Stimulated activated CD4-positive, alpha-beta T cell treated with anti-CD3 and anti-CD28 coated beads, Interleukin-12 subunit alpha, Interleukin-12 subunit beta, amount 100 ng/mL, for 24 hours (primary cell): ENCODE measurements around the gene CUL1.

Experiments used
- DNase-seq, 2 experiments: peaks; one replicate each; pipeline ENCODE4 v3.0.0-alpha.2; 2020; ENCODE audit warnings: low read depth in 2 of 2

The CUL1 gene

GRCh38 chr7:148761499-148762278 is 63.0 kb downstream of the CUL1 start:
- no peak for DNase-seq

GRCh38 chr7:148763622-148764021 is 64.9 kb downstream of the CUL1 start:
- DNase-seq: no peak

DNA sequence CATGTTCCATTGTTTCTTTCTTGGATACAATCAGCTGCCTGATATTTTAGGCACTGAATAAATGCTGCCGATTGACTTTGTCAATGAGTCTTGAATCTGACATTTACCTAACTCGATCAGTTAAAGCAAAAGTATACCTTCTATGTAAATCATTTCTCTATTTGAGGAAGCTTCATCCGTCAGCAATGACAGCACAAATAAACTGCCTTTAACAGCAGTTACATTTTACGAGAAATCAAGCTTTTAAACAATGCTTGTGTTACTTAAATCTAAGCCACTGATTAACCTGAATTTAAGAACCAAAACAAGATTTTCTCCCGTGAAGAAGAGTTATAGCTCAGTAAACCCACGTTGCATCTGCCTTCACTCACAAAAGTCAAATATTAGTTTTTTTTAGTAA is 71.3 kb downstream of the CUL1 start:
- DNase-seq: no peak

GRCh38 chr7:148772297-148773089 is 73.8 kb downstream of the CUL1 start:
- DNase-seq: peak; percentile 4 to 14

DNA sequence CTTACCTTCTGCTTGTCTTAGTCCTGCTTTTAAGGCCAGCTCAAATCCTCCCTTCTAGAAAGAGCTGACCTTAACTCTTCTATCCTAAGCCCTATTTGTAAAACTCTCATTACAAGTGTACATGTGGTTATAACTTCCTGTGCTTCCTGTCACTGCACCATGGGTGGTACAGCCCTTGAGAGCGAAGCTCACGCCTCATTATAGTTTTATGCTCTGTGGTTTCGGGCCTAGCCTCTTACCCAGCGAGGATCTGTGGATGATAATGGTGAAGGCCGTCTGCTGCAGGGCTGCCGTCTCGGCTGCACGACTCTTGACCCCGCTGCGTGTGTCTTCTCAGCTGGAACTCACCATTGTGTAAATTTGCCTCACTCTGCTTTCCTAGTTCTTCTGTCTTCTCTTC is 74.6 kb downstream of the CUL1 start:
- peak in 1 of 2 experiments; percentile 2 for DNase-seq

DNA sequence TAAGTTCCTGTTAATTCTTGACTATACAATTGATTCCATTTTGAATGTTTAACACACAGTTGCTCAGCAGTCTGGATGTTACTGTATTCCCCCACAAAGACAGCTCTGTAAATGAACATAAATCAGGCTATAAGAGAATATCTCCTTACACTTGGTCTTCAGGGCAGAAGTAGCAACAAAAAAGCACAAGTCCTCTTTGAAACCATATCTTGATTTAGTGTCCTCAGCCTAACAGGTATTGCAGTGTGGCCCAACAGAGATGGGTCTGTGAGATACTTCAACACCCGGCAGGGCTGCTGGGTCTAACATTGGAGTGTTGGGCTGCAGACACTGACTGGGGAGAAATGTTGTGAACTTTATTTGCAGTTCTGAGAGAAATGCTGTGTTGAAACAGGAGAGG is 75.8 kb downstream of the CUL1 start:
- DNase-seq: no peak

DNA sequence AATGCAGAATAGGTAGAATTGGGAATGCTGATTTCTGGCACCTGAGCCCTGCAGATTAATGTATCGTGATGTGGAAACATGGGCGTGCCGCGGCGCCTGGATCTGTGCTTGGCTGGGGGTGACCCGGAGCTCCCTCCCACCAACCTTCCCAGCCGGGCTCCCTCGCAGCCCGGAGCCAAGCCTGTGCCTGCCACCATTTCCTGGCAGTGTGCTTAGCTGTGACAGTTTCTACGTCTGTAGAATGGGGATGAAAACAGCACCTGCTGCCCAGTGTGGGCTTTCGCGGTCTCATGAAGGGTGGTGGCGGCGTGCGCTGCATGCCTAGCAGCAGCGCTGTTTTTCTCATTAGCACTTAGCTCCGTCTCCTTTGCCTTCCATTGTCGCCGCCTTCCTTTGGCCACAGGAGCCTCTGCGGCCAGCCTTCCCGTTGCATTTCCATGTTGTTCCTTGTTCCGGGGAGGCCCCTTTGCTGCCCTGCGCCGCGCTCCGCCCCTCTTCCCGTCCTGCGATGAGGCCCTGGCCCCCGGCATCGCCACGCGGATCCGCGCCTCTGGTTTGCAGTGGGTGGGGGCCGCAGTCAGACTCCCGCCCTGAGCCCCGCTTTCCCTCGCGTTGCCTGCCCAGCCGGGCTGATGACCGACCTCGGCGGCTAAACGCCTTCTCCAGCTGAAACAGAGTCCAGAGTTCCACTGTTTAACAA is 84.2 kb downstream of the CUL1 start:
- DNase-seq: no peak

- DNase-seq: no peak
These were observed 85.3 kb downstream of the CUL1 start for GRCh38 chr7:148783801-148784527.

- no peak for DNase-seq
These were observed 89.0 kb downstream of the CUL1 start for GRCh38 chr7:148787571-148788295.

GRCh38 chr7:148789220-148789619 is 90.5 kb downstream of the CUL1 start:
- no peak for DNase-seq

GRCh38 chr7:148790131-148790726 is 91.5 kb downstream of the CUL1 start:
- no peak for DNase-seq

- DNase-seq: no peak
These were observed 92.1 kb downstream of the CUL1 start for GRCh38 chr7:148790850-148791249.

DNA sequence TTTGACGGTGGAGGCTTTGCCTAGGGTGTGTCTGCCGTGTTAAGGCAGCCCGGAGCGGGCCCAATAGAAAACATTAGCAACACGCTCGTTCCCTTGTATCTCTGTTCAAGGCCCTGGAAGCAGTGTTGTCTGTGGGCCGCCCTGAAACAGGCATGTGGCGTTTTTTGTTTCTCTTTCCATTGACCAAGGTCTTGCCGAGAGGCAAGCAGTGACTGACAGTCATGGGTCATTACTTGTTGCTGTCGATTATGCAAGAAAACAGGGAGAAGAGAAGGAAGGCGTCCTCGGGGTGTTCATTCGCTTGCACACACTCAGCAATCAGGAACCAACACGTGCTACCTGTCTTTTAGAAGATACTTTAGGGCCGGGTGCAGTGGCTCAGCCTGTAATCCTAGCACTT is 92.8 kb downstream of the CUL1 start:
- no peak for DNase-seq

- DNase-seq: no peak
These were observed 94.9 kb downstream of the CUL1 start for GRCh38 chr7:148793590-148793989.

DNA sequence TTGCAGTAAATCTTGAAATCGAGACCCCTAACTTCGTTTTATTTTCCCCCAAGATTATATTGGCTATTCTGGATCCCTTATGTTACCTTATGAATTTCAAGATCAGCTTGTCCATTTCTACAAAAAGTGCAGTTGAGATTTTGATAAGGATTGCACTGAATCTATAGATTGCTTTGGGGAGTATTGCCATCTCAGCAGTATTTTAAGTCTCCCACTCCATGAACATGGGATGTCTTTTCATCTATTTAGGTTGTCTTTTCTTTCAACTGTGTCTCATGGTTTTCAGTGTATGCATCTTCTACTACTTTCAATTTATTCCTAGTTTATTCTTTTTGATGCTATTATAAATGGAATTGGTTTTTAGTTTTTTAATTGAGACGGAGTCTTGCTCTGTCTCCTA is 95.8 kb downstream of the CUL1 start:
- no peak for DNase-seq

GRCh38 chr7:148796841-148797240 is 98.1 kb downstream of the CUL1 start:
- DNase-seq: no peak

DNA sequence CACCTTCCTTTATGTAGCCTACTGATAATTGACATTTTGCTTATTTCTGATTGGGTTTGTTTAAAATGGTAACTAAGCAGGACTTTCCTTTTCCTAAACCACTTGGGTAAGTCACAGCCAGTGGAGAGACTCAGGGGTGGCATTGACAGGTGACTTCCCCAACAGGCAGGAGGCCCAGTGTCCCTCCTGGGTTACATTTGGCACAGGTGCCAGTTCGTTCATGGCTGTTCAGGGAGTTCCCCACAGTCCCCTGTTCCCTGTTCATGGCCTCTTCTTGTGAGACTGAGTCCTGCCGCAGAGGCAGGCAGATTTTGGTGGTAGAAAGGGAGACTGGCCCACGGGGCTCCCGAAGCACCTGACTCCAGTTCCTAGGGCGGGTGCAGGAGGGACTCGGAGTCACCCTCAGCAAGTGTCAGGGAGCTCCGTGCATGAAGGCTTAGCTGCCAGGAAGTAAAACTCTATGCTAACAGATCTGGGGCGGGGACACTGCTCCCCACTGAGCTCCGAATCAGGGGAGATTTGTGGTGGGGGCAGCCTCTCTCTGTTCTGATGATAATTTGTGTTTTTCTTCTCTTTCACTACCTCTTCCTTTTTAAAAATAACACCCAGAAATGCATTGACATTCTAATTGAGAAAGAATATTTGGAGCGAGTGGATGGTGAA is 101.3 kb downstream of the CUL1 start:
- DNase-seq: no peak

DNA sequence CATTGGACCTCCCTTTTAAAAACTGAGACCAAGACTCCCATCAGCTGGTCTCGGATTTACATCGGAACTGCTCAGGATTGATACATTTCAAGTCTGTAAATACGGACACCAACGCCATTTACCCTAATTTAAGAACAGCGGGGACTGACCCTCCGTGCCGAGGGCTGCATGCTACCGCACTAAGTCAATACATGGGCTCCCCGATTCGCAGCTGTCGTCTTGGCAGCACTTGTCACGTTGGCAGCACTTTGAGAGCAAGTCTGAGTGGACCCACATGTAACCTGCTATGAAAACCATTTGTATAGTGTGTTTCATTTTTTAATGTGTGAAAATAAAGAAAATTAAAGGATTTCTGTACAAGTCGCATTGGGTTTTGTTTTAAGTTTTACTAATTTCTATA is 102.0 kb downstream of the CUL1 start:
- DNase-seq: no peak

DNA sequence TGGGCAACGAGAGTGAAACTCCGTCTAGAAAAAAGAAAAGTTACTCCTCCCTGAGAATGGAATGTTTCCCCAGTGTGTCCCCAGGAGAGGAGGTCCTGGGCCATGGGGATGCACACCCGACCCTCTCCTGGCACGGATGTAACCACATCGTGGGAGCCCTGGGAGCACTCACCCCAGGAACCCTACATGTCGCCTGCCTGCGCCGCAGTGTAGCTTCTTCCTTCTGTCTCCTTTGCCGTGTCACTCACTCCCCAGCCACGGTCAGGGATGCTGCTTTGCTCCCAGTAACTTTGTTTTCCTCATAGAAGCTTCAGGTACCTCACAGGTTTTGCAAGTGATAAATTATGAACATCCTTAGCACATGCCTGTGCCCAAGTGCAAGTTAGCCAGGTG is 103.4 kb downstream of the CUL1 start:
- DNase-seq: no peak

GRCh38 chr7:148803094-148803493 is 104.4 kb downstream of the CUL1 start:
- no peak for DNase-seq
